Measurements from ENCODE around the gene SV2C.
"Not testable (repeated sequence)": the region's sequence is repeated elsewhere in the genome, so short reads cannot be mapped to it uniquely, and the experiment has no call there.

SV2C gene

GRCh38 chr5:76292620-76293322 lies 209.6 kb downstream of the SV2C start:
- no peaks in the 10 kb centered on the region for H3K9me3 ChIP-seq (ENCODE audit: insufficient read depth, low read depth, low read length)
- H3K9ac ChIP-seq (ENCODE audit: low read depth, low read length) = no peak overlapping the region
- no peak overlapping the region for H3K4me3 ChIP-seq (ENCODE audit: low read length)
- no peak overlapping the region for H3K27ac ChIP-seq (ENCODE audit: low read length)
- H3K4me1 ChIP-seq (ENCODE audit: insufficient read depth, low read length) = peaks cover 8% of the 10 kb centered on the region; the same call in 1 of the 2 replicates
- no peaks in the 10 kb centered on the region for H3K36me3 ChIP-seq (ENCODE audit: insufficient read depth, low read depth, low read length)
- H3K27me3 ChIP-seq (ENCODE audit: insufficient read depth, low read length) = no peaks in the 10 kb centered on the region

DNA sequence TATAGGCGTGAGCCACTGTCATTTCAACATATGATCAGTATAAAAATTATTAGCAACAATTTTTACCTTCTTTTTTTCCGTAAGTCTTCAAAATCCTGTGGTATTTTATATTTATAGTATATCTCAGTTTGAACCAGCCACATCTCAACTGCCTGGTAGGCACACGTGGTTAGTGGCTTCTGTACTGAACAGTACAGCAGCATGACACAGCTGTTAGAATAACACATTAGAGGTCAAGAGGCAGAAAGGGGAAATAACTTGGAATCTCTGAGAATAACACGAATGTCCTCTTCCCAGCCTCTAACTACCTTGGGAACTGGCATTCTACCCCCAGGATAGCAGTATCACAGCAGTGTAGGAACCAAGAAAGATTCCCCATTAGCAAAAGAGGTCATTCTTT lies 211.4 kb downstream of the SV2C start:
- Histone ChIP-seq H3K4me3 (ENCODE audit: low read length) (no peak overlapping the region), H3K9me3 (ENCODE audit: insufficient read depth, low read depth, low read length) (no peaks in the 10 kb centered on the region), H3K9ac (ENCODE audit: low read depth, low read length) (no peak overlapping the region)

GRCh38 chr5:76298852-76299251 lies 215.7 kb downstream of the SV2C start:
- Histone ChIP-seq H3K27ac (ENCODE audit: low read length) (no peak overlapping the region), H3K36me3 (ENCODE audit: insufficient read depth, low read depth, low read length) (no peaks in the 10 kb centered on the region), H3K4me1 (ENCODE audit: insufficient read depth, low read length) (peaks cover 8% of the 10 kb centered on the region; the same call in 1 of the 2 replicates), H3K9ac (ENCODE audit: low read depth, low read length) (no peak overlapping the region), H3K9me3 (ENCODE audit: insufficient read depth, low read depth, low read length) (no peaks in the 10 kb centered on the region), H3K27me3 (ENCODE audit: insufficient read depth, low read length) (no peaks in the 10 kb centered on the region), H3K4me3 (ENCODE audit: low read length) (no peak overlapping the region)

More for the DNA sequence above, 211.4 kb downstream of the SV2C start:
- Histone ChIP-seq H3K27ac (ENCODE audit: low read length) (no peak overlapping the region), H3K27me3 (ENCODE audit: insufficient read depth, low read length) (no peaks in the 10 kb centered on the region), H3K36me3 (ENCODE audit: insufficient read depth, low read depth, low read length) (no peaks in the 10 kb centered on the region), H3K4me1 (ENCODE audit: insufficient read depth, low read length) (peaks cover 8% of the 10 kb centered on the region; the same call in 1 of the 2 replicates)

- H3K27me3 ChIP-seq (ENCODE audit: insufficient read depth, low read length) = no peaks in the 10 kb centered on the region
- H3K9ac ChIP-seq (ENCODE audit: low read depth, low read length) = no peak overlapping the region
- no peaks in the 10 kb centered on the region for H3K9me3 ChIP-seq (ENCODE audit: insufficient read depth, low read depth, low read length)
- H3K4me3 ChIP-seq (ENCODE audit: low read length) = no peak overlapping the region
- no peaks in the 10 kb centered on the region for H3K36me3 ChIP-seq (ENCODE audit: insufficient read depth, low read depth, low read length)
- H3K27ac ChIP-seq (ENCODE audit: low read length) = no peak overlapping the region
- peaks cover 8% of the 10 kb centered on the region; the same call in 1 of the 2 replicates for H3K4me1 ChIP-seq (ENCODE audit: insufficient read depth, low read length)
Observed at GRCh38 chr5:76299592-76299991, 216.4 kb downstream of the SV2C start.

- not testable (repeated sequence) for H3K36me3 ChIP-seq (ENCODE audit: insufficient read depth, low read depth, low read length); H3K4me1 ChIP-seq (ENCODE audit: insufficient read depth, low read length); H3K27ac ChIP-seq (ENCODE audit: low read length); H3K4me3 ChIP-seq (ENCODE audit: low read length); H3K9me3 ChIP-seq (ENCODE audit: insufficient read depth, low read depth, low read length); H3K9ac ChIP-seq (ENCODE audit: low read depth, low read length); H3K27me3 ChIP-seq (ENCODE audit: insufficient read depth, low read length)
Observed at GRCh38 chr5:76301932-76302331, 218.7 kb downstream of the SV2C start.

- H3K36me3 ChIP-seq (ENCODE audit: insufficient read depth, low read depth, low read length); H3K9ac ChIP-seq (ENCODE audit: low read depth, low read length); H3K27me3 ChIP-seq (ENCODE audit: insufficient read depth, low read length); H3K9me3 ChIP-seq (ENCODE audit: insufficient read depth, low read depth, low read length); H3K4me1 ChIP-seq (ENCODE audit: insufficient read depth, low read length); H3K4me3 ChIP-seq (ENCODE audit: low read length); H3K27ac ChIP-seq (ENCODE audit: low read length): not testable (repeated sequence)
Observed at GRCh38 chr5:76302661-76303060, 219.5 kb downstream of the SV2C start.

- Histone ChIP-seq H3K9me3 (ENCODE audit: insufficient read depth, low read depth, low read length) (no peaks in the 10 kb centered on the region), H3K27ac (ENCODE audit: low read length) (no peak overlapping the region), H3K4me1 (ENCODE audit: insufficient read depth, low read length) (no peaks in the 10 kb centered on the region), H3K27me3 (ENCODE audit: insufficient read depth, low read length) (no peaks in the 10 kb centered on the region), H3K36me3 (ENCODE audit: insufficient read depth, low read depth, low read length) (no peaks in the 10 kb centered on the region), H3K9ac (ENCODE audit: low read depth, low read length) (no peak overlapping the region), H3K4me3 (ENCODE audit: low read length) (no peak overlapping the region)
Observed at GRCh38 chr5:76303921-76304320, 220.7 kb downstream of the SV2C start.

- no peaks in the 10 kb centered on the region for H3K36me3 ChIP-seq (ENCODE audit: insufficient read depth, low read depth, low read length)
- H3K9me3 ChIP-seq (ENCODE audit: insufficient read depth, low read depth, low read length) = no peaks in the 10 kb centered on the region
- no peak overlapping the region for H3K9ac ChIP-seq (ENCODE audit: low read depth, low read length)
- no peaks in the 10 kb centered on the region for H3K27me3 ChIP-seq (ENCODE audit: insufficient read depth, low read length)
- H3K4me1 ChIP-seq (ENCODE audit: insufficient read depth, low read length) = no peaks in the 10 kb centered on the region
- no peak overlapping the region for H3K27ac ChIP-seq (ENCODE audit: low read length)
- no peak overlapping the region for H3K4me3 ChIP-seq (ENCODE audit: low read length)
Observed at GRCh38 chr5:76305269-76305668, 222.1 kb downstream of the SV2C start.

DNA sequence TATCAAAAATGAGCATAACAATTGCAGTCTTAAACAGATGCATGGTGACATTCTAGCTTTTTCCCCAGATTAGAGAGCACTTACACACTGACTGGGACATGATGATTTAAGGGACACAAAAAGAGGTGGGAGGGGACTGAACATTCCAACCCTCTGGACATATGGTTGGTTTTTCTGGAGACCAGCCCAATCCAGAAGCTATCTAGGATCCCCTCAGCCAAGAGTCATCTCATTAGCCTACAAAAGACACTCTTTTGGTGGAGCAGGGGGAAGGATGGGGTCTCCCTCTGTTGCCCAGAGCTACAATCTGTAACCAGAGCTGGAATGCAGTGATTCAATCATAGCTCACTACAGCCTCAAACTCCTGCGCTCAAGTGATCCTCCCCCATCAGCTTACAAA lies 222.6 kb downstream of the SV2C start:
- Histone ChIP-seq H3K27ac (ENCODE audit: low read length) (no peak overlapping the region), H3K27me3 (ENCODE audit: insufficient read depth, low read length) (no peaks in the 10 kb centered on the region), H3K4me1 (ENCODE audit: insufficient read depth, low read length) (no peaks in the 10 kb centered on the region), H3K9me3 (ENCODE audit: insufficient read depth, low read depth, low read length) (no peaks in the 10 kb centered on the region), H3K9ac (ENCODE audit: low read depth, low read length) (no peak overlapping the region), H3K4me3 (ENCODE audit: low read length) (no peak overlapping the region), H3K36me3 (ENCODE audit: insufficient read depth, low read depth, low read length) (no peaks in the 10 kb centered on the region)

DNA sequence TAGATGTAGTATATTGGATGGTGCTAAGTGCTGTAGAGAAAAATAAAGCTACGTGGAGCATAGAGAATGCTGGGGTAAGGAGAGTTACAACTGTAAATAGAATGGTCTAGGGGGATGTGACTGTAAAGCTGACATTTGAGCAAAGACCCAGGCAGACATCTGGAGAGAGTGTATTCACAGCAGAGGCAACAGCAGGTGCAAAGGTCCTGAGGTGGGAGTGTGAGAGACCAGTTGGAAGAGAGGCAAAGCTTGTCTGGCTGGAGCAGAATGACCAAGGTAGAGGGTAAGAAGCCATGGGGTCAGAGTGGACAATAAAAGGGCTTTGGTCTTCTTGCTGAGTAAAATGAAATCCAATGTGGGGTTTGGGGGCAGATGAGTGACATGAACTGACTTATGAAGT lies 227.0 kb downstream of the SV2C start:
- Histone ChIP-seq H3K4me3 (ENCODE audit: low read length) (no peak overlapping the region), H3K36me3 (ENCODE audit: insufficient read depth, low read depth, low read length) (no peaks in the 10 kb centered on the region), H3K27ac (ENCODE audit: low read length) (no peak overlapping the region), H3K4me1 (ENCODE audit: insufficient read depth, low read length) (no peaks in the 10 kb centered on the region), H3K9me3 (ENCODE audit: insufficient read depth, low read depth, low read length) (no peaks in the 10 kb centered on the region), H3K9ac (ENCODE audit: low read depth, low read length) (no peak overlapping the region), H3K27me3 (ENCODE audit: insufficient read depth, low read length) (no peaks in the 10 kb centered on the region)

DNA sequence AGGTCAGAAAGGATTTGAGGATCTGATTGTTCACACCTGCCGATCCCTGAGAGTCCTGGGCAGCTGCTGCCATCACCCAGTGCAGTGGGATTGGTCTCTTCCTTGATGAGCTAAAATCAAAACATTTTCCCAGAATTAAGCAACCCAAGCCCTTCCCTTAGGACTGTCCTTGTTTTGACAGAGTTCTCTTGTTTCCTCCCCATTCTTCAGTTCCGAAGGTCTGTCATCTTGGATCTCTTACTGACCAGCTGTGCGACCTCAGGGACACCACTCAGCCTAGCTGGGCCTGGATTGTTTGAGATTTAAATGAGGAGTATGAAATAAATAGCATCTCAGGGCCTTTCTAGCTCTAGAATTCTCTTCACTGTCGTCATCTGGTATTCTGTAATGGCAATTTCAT lies 229.6 kb downstream of the SV2C start:
- H3K36me3 ChIP-seq (ENCODE audit: insufficient read depth, low read depth, low read length) = no peaks in the 10 kb centered on the region
- H3K9ac ChIP-seq (ENCODE audit: low read depth, low read length) = no peak overlapping the region
- no peaks in the 10 kb centered on the region for H3K9me3 ChIP-seq (ENCODE audit: insufficient read depth, low read depth, low read length)
- no peaks in the 10 kb centered on the region; the same call in 1 of the 2 replicates for H3K27me3 ChIP-seq (ENCODE audit: insufficient read depth, low read length)
- no peaks in the 10 kb centered on the region for H3K4me1 ChIP-seq (ENCODE audit: insufficient read depth, low read length)
- H3K27ac ChIP-seq (ENCODE audit: low read length) = no peak overlapping the region
- no peak overlapping the region for H3K4me3 ChIP-seq (ENCODE audit: low read length)

- Histone ChIP-seq H3K9me3 (ENCODE audit: insufficient read depth, low read depth, low read length) (no peaks in the 10 kb centered on the region), H3K4me1 (ENCODE audit: insufficient read depth, low read length) (no peaks in the 10 kb centered on the region), H3K36me3 (ENCODE audit: insufficient read depth, low read depth, low read length) (no peaks in the 10 kb centered on the region), H3K27ac (ENCODE audit: low read length) (no peak overlapping the region), H3K9ac (ENCODE audit: low read depth, low read length) (no peak overlapping the region), H3K4me3 (ENCODE audit: low read length) (no peak overlapping the region), H3K27me3 (ENCODE audit: insufficient read depth, low read length) (no peaks in the 10 kb centered on the region; the same call in 1 of the 2 replicates)
Observed at GRCh38 chr5:76314643-76315042, 231.5 kb downstream of the SV2C start.

Data from iPS-20b (cell line).